ENCODE measurements around the gene BCL2L11.

The BCL2L11 gene

GRCh38 chr2:111198701-111199100, 78.0 kb downstream of the BCL2L11 start:
- no peak for DNase-seq

- DNase-seq, result no peak
Measured at GRCh38 chr2:111199840-111200239, 79.1 kb downstream of the BCL2L11 start.

DNA sequence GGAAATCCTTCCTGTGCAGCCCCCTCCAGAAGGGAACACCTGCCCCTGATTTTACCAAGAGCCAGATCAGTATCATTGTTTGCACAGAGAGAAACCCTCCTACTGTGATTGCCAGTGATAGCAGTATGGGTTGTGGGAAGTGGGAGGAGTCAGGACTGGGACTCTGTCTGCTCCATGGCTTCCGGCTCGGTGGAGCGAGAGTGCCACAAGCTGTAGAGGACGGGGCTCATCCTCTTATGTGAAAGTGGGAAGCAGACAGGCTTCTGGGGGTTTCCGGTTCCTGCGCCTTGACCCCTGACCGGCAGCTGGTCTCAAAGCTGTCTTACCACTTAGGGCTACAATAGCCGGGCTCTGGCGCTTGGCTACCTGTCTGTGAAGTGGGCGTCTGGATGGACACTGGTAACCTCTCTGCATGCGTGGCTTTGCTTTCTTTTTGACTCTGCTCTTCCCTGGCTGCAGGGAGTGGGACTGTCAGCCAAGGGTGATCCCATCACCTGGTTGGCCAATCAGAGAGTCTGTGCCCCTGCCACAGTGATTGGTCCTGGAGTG, 79.7 kb downstream of the BCL2L11 start:
- no peak for DNase-seq

GRCh38 chr2:111201214-111201613, 80.5 kb downstream of the BCL2L11 start:
- DNase-seq, result no peak

GRCh38 chr2:111202266-111203040, 81.7 kb downstream of the BCL2L11 start:
- peak; percentile 8 for DNase-seq

DNA sequence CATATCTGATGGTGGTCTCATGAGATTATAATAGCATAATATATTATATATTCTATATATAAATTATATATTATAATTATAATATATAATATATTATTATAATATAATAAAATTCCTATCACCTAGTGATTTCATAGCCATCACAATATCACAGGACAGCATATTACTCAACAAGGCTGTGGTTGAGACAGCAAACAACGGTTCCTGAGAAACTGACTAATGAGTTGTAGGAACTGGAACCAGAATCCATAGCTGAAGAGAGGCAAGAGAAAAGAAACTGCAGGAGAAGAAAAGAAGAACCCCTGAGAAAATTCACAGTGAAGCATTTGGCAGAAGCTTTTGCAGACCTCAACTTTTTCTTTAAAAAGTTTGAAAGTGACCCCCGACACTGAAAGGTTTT, 84.0 kb downstream of the BCL2L11 start:
- DNase-seq, result no peak

- DNase-seq, result no peak
Measured at GRCh38 chr2:111205774-111206173, 85.1 kb downstream of the BCL2L11 start.

GRCh38 chr2:111207851-111208250, 87.1 kb downstream of the BCL2L11 start:
- no peak for DNase-seq

GRCh38 chr2:111208639-111209038, 87.9 kb downstream of the BCL2L11 start:
- no peak for DNase-seq

DNA sequence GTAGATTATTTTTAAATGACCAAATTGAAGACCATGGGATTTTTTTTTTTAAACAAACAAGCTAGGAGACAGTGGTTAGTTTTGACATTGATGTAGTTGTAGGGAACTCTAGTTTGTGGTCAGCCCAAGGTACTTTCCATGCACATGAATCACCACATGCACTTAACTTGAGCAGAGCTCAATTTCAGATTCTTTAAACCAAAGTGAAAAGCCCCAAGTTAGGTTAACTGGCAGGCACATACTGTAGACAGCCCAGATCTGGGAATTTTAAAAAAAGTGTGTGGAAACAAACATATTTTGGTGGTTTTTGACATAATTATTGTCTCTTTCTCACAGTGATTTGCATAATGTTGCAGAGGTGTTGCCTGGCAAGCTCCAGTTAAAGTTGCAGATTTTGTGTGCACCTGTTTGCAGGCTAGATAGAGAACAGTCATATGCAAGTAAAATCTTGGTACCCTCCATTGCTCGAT, 88.4 kb downstream of the BCL2L11 start:
- peak; percentile 75 for DNase-seq

- no peak for DNase-seq
Measured at GRCh38 chr2:111210036-111210435, 89.3 kb downstream of the BCL2L11 start.

DNA sequence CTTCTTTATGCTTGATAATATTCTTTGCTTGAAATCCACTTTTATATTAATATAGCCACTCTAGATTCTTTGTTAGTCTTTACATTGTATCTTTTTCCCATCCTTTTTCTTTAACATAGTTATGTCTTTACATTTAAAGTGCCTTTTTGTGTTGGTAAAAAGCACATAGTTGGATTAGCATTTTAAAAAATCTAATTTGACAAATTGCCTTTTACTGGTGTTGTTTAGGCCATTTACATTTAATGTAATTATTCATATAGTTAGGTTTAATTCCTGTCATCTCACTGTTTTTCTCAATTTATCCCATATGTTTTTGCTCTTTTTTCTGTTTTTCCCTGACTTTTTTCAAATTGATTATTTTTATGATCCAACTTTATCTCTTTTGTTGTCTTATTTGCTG, 93.2 kb downstream of the BCL2L11 start:
- DNase-seq, result no peak

DNA sequence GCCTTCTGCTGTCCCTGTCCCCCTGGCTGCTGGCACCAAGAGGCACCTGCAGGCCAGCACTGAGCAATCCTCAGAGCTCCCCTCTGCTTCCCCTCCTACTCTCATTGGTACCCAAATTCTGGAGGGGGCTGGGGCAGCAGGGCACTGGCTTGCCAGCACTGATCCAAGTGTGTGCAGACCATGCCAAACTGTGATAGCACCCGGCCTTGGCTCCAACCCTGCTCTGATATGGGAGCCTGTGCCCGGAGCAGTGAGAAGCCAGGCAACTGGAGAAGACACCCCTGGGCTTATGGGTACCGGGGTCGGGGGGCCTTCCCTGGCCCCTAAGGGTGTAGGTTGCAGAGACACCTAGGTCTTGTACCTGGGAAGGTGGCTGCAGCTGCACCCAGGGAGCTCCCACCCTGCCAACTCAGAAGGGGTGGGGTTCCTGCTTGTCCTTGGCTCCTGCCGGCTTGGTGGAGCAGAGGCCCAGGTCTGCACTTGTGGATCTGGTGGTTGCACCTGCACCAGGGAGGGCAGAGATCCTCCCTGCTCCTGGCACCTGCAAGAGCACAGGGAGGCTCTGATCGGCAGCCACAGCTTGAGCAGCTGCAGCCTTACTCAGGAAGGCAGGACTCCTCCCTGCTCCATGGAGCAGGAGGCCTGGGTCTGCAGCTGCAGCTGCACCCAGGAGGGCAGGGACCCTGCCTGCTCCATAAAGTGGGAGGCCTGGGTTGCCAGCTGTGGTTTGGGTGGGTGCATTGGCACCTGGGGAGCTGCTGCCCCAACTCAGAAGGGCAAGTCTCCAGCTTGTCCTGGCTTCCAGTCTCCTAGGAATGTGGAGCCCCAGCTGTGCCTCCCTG, 96.3 kb downstream of the BCL2L11 start:
- DNase-seq, result no peak

Data from activated CD4-positive, alpha-beta T cell treated with anti-CD3 and anti-CD28 coated beads, Interleukin-2, amount 50 U/mL, for 16 hours (primary cell).